Natural killer cell treated with Interleukin-12 subunit alpha and Interleukin-12 subunit beta and Interleukin-15 and Interleukin-18, amount 100 ng/mL, for 72 hours (primary cell): ENCODE data around the gene OVOL1. TPM values are rescaled to one million over a fixed set of nuclear protein-coding genes. Genes with fewer than 3 reads are reported as not detected.

Source experiments
- ATAC-seq, 2 donors: fragments of 150-1000 bp; cut with Tn5 transposase in 1 of 2; sonication (Bioruptor Pico), chemical (Tn5 transposase) in 1 of 2; 2 replicates each; pipeline ENCODE4 v1.10.0; 2021
- DNase-seq: peaks from one replicate; pipeline ENCODE4 v3.0.0; 2022; ENCODE audit warnings: low spot score
- H3K27ac Mint-ChIP-seq, 2 donors: 1 replicate in 1 of 2; 2 replicates in 1 of 2; pipeline ENCODE4 v1.8.0; 2022; ENCODE audit warnings: mixed read lengths in 2 of 2, mild to moderate bottlenecking in 1 of 2, moderate library complexity in 1 of 2
- H3K27me3 Mint-ChIP-seq, 2 donors: 1 replicate in 1 of 2; 2 replicates in 1 of 2; pipeline ENCODE4 v1.8.0; 2022; ENCODE audit warnings: mixed read lengths in 2 of 2
- H3K36me3 Mint-ChIP-seq: one replicate; pipeline ENCODE4 v1.8.0; 2022; ENCODE audit warnings: mixed read lengths
- H3K4me1 Mint-ChIP-seq, 2 donors: 1 replicate in 1 of 2; 2 replicates in 1 of 2; pipeline ENCODE4 v1.8.0; 2022; ENCODE audit warnings: low read depth in 2 of 2, mixed read lengths in 2 of 2, mild to moderate bottlenecking in 1 of 2
- H3K4me3 Mint-ChIP-seq: one replicate; pipeline ENCODE4 v1.8.0; 2022; ENCODE audit warnings: mixed read lengths
- H3K9me3 Mint-ChIP-seq: 2 replicates; pipeline ENCODE4 v1.8.0; 2022; ENCODE audit warnings: mixed read lengths
- total RNA-seq, 2 donors: library from RNA; stranded (reverse); gene quantifications; one replicate each; pipeline ENCODE4 v1.2.3, GENCODE V29; 2022

Gene OVOL1
- total RNA-seq, 2 donors from 2014 or later: not detected

- peaks cover 3 to 20% of the 10 kb centered on the region in 2 donors for H3K27me3 Mint-ChIP-seq
- DNase-seq (no peak), ATAC-seq (peak in 1 of 2 donors; percentile 27)
- H3K9me3 Mint-ChIP-seq: no peaks in the 10 kb centered on the region
- H3K4me1 Mint-ChIP-seq: no peaks in the 10 kb centered on the region
- H3K36me3 Mint-ChIP-seq: no peaks in the 10 kb centered on the region
- no peak overlapping the region for H3K27ac Mint-ChIP-seq
- no peak overlapping the region for H3K4me3 Mint-ChIP-seq
Observed at GRCh38 chr11:65803797-65804492, 17.1 kb downstream of the OVOL1 start.

DNA sequence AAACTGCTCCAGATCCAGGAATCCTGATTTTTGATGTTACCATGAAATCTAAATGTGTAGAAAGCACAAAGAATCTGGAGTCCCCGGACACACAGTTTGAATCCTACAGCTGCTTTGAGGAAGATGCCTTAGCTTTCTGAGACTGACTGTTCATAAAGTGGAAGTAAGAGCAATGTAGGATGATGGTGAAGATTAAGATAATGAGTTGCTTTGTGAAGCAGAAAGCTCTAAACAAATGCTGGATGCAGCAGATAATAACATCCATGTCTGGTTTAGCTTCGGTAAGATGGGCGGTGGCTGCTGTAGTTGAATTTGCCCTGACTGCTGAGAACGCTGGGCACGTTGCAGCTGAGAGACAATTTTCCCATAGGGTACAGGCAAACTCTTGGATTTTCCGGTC, 20.1 kb downstream of the OVOL1 start:
- DNase-seq (no peak), ATAC-seq (no peak)
- Mint-ChIP-seq H3K4me3 (no peak overlapping the region), H3K27ac (no peak overlapping the region), H3K9me3 (no peaks in the 10 kb centered on the region), H3K4me1 (no peaks in the 10 kb centered on the region), H3K27me3 (peaks cover 0 to 20% of the 10 kb centered on the region in 2 donors), H3K36me3 (no peaks in the 10 kb centered on the region)

DNA sequence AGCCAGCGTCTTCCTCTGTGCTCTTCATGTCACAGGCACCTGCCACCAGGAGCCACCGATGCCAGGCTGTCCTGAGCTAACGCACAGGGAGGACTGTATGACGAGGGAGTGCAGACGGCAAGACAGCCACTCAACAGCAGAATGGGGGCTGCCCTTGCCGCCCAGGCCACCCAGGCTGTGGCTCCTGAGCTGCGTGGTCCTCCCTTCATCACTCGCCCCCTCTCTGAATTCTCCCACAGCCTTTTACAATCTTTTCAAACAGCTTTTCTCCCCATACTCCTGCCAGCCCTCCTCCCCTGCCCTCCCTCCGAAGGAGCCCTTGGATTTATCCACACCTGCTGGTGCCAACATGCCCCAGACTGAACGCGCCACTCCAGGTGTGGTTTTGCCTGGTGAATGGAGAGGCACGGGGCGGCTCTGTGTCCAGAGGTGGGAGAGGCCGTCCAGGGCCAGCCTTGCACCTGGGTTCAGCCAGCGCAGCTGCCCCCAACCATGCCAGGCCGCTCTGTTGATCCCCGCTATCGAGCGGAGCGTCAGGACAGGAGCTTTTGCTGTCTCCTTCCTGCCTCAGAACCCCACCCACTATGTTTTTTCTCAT, 22.0 kb downstream of the OVOL1 start:
- Mint-ChIP-seq H3K27ac (no peak overlapping the region), H3K4me3 (no peak overlapping the region), H3K27me3 (peaks cover 0 to 11% of the 10 kb centered on the region in 2 donors), H3K9me3 (no peaks in the 10 kb centered on the region), H3K36me3 (no peaks in the 10 kb centered on the region), H3K4me1 (no peaks in the 10 kb centered on the region)
- ATAC-seq: no peak
- DNase-seq: no peak

- H3K36me3 Mint-ChIP-seq: no peaks in the 10 kb centered on the region
- no peaks in the 10 kb centered on the region for H3K9me3 Mint-ChIP-seq
- no peaks in the 10 kb centered on the region for H3K4me1 Mint-ChIP-seq
- DNase-seq: no peak
- H3K4me3 Mint-ChIP-seq: no peak overlapping the region
- peaks cover 0 to 10% of the 10 kb centered on the region in 2 donors for H3K27me3 Mint-ChIP-seq
- no peak for ATAC-seq
- H3K27ac Mint-ChIP-seq: no peak overlapping the region
Observed at GRCh38 chr11:65809496-65809895, 22.6 kb downstream of the OVOL1 start.

- ATAC-seq (peak in 1 of 2 donors; percentile 44), DNase-seq (no peak)
- Mint-ChIP-seq H3K4me1 (no peaks in the 10 kb centered on the region), H3K27me3 (peaks cover 0 to 7% of the 10 kb centered on the region in 2 donors), H3K9me3 (no peaks in the 10 kb centered on the region), H3K27ac (no peak overlapping the region), H3K4me3 (no peak overlapping the region), H3K36me3 (no peaks in the 10 kb centered on the region)
Observed at GRCh38 chr11:65810046-65810868, 23.4 kb downstream of the OVOL1 start.

GRCh38 chr11:65811764-65812475, 25.1 kb downstream of the OVOL1 start:
- Mint-ChIP-seq H3K4me3 (no peak overlapping the region), H3K27me3 (peaks cover 0 to 6% of the 10 kb centered on the region in 2 donors), H3K9me3 (no peaks in the 10 kb centered on the region), H3K4me1 (no peaks in the 10 kb centered on the region), H3K36me3 (no peaks in the 10 kb centered on the region), H3K27ac (no peak overlapping the region)
- ATAC-seq (no peak), DNase-seq (no peak)

DNA sequence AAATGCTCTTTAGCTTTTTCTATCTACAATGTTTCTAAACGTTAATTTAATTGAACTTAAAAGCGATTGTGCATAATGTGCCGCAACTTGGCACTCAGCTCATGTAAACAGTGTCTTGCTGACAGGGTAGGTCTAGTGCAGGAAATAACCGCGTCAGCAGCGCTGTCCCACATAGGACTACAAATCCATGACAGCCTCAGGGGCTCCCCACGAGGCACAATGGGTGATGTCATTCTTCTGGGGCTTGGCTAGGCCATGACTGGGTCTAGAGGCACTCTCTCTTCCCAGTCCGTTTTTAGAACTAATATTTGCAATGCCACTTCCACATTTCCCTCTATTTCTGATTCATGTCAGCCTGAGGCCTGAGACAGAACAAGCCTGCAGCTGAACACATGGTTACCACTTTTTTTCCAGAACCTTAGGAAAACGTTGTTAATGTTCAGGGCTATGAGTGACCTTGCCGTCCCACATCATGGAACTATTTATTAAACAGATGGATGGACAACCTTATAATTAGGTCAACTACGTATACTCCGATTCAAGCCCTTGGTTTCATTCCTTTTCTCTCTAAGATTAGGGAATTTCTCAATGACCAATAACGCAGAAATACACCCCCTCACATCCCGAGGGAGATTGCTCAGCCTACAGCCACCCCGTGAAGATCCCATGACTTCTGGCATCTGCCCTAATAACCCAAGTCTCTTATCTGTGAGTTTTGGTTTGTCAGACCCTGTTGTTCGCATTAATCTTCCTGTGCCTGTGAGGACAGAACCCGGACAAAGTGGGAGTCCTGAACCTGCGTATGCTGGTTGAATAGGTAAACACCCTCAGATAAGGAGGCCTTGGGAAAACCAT, 27.5 kb downstream of the OVOL1 start:
- Mint-ChIP-seq H3K36me3 (no peaks in the 10 kb centered on the region), H3K4me3 (no peak overlapping the region), H3K4me1 (peaks cover 5 to 9% of the 10 kb centered on the region in 2 donors), H3K27ac (no peak overlapping the region), H3K27me3 (no peaks in the 10 kb centered on the region), H3K9me3 (no peaks in the 10 kb centered on the region)
- DNase-seq: no peak
- no peak for ATAC-seq

DNA sequence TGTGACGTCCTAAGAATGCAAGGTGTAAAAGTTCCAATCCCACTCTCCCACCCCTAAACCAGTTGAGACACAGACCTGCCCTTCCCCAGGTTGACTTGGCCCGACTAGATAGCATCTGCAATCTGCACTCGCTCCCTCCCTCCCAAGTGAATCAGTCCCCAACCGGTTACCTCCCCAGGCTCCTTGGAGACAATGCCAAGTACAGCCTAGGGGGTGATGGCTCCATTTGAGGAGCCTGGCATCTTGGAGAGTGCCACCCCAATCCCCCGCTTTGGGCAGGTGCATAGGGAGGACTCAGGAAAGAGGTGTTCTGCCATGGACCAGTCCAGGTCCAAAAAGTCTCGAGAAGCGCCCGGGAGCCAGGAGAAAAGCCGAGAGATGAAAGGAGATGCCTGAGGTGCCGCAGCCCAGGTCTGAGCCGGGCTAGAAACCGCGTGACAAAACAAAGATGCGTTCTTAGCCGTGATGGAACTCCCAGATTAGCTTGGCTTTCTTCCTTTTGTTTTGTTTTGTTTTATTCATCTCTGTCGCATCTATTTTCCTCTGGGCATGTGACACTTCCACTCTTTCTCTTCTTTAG, 28.2 kb downstream of the OVOL1 start:
- H3K36me3 Mint-ChIP-seq: no peaks in the 10 kb centered on the region
- H3K27me3 Mint-ChIP-seq: no peaks in the 10 kb centered on the region
- H3K4me1 Mint-ChIP-seq: peaks cover 5 to 9% of the 10 kb centered on the region in 2 donors
- no peak overlapping the region for H3K4me3 Mint-ChIP-seq
- no peak for DNase-seq
- no peak for ATAC-seq
- H3K27ac Mint-ChIP-seq: peak overlapping the region in 1 of 2 donors; percentile 14
- no peaks in the 10 kb centered on the region for H3K9me3 Mint-ChIP-seq

GRCh38 chr11:65816696-65817095, 29.8 kb downstream of the OVOL1 start:
- no peak for DNase-seq
- Mint-ChIP-seq H3K36me3 (no peaks in the 10 kb centered on the region), H3K9me3 (no peaks in the 10 kb centered on the region), H3K4me1 (peaks cover 5 to 9% of the 10 kb centered on the region in 2 donors), H3K27me3 (no peaks in the 10 kb centered on the region), H3K27ac (no peak overlapping the region), H3K4me3 (peak overlapping the region; percentile 87)
- no peak for ATAC-seq

DNA sequence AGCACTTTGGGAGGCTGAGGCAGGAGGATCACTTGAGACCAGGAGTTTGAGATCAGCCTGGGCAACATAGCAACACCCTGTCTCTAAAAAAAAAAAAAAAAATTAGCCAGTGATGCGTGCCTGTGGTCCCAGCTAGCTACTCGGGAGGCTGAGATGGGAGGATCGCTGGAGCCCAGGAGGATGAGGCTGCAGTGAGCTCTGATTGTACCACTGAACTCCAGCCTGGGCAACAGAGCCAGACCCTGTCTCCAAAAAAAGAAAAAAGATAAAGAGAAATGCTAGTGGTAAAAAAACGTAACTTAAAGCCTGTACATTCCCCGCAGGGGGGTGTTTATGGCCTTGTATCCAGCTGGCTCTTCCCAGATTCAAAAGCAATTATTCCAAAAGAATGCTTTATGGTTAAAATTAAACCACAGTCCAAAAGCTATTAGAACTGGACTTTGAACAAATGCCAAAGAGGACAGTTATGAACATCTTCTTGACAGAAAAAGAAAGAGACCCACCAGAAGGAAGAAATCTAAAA, 30.5 kb downstream of the OVOL1 start:
- DNase-seq (no peak), ATAC-seq (no peak)
- Mint-ChIP-seq H3K9me3 (no peaks in the 10 kb centered on the region), H3K36me3 (no peaks in the 10 kb centered on the region), H3K4me1 (peaks cover 5 to 9% of the 10 kb centered on the region in 2 donors), H3K27ac (peak overlapping the region; percentile 55 to 84), H3K4me3 (peak overlapping the region; percentile 87), H3K27me3 (no peaks in the 10 kb centered on the region)

DNA sequence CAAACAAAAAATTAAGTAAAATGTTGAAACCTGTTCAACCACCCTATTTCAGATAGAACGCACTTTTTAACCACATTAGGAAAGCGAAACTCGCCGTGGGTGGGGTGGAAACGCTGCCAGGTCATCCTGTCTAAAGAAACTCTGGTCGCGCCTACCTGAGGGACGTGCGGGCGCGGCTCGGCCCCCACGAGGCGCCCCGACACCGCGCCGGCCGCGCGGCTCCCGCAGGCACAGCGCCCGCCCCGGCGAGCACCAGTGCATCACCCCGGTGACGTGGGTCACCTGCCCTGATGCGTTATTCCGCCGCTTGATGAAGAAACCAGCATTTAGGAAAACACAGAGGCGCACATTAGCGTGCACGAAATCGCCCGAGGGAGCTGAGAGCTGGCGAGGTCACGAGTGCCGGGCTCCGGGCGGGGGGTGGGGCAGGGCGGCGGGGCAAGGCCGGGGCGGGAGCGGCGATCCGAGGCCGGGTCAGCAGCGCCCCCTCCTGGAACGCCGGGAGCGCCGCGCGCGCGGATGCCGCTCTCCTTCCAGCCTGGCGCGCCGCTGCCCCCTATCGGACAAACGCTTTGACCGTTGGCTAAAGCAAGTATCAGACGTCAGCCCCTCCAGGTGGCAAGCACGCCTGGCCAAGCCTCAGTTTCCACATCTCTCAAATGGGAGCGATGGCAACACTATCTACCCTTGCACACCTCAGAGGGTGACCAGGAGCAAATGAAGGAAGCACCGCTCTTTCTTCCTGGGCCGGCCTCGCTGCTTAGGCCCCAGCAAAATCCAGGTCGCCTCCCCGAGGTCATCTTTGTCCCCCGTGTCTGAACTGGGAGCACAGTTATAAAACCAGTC, 31.2 kb downstream of the OVOL1 start:
- no peaks in the 10 kb centered on the region for H3K36me3 Mint-ChIP-seq
- ATAC-seq (peak; percentile 97), DNase-seq (peak; percentile 93)
- H3K9me3 Mint-ChIP-seq: no peaks in the 10 kb centered on the region
- peaks cover 5 to 9% of the 10 kb centered on the region in 2 donors for H3K4me1 Mint-ChIP-seq
- peak overlapping the region; percentile 87 for H3K4me3 Mint-ChIP-seq
- no peaks in the 10 kb centered on the region for H3K27me3 Mint-ChIP-seq
- H3K27ac Mint-ChIP-seq: peak overlapping the region; percentile 55 to 84

GRCh38 chr11:65821107-65821506, 34.2 kb downstream of the OVOL1 start:
- peaks cover 5 to 9% of the 10 kb centered on the region in 2 donors for H3K4me1 Mint-ChIP-seq
- H3K27me3 Mint-ChIP-seq: no peaks in the 10 kb centered on the region
- H3K4me3 Mint-ChIP-seq: no peak overlapping the region
- no peaks in the 10 kb centered on the region for H3K9me3 Mint-ChIP-seq
- no peaks in the 10 kb centered on the region for H3K36me3 Mint-ChIP-seq
- no peak overlapping the region for H3K27ac Mint-ChIP-seq
- DNase-seq (no peak), ATAC-seq (no peak)
